ENCODE data around the gene CD2AP. TPM values are rescaled to one million over a fixed set of nuclear protein-coding genes. Genes with fewer than 3 reads are reported as not detected.

Gene CD2AP
- total RNA-seq, 1 donor from 2014 or later: 29.5 TPM

DNA sequence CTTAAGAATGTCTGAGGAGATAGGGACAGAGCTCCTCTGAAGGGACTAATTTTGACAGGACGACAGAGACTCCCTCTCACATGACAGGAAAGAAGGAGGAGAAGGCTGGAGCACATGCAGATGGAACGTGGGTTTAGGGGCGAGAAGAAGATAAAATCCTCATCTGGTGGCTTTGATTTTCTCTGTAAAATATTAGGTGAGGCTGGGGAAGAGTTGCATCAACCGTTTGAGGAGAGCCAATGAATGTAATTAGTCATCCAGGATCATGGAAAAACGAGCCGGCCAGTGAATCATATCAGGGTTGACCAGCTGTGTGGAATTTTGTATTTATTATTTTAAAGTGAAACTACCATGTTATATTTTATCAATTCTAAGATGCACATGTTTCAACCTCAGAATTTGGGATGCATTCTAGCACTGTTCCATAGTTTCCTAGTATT is 173.9 kb downstream of the CD2AP start:
- TF ChIP-seq, protein P1, sequence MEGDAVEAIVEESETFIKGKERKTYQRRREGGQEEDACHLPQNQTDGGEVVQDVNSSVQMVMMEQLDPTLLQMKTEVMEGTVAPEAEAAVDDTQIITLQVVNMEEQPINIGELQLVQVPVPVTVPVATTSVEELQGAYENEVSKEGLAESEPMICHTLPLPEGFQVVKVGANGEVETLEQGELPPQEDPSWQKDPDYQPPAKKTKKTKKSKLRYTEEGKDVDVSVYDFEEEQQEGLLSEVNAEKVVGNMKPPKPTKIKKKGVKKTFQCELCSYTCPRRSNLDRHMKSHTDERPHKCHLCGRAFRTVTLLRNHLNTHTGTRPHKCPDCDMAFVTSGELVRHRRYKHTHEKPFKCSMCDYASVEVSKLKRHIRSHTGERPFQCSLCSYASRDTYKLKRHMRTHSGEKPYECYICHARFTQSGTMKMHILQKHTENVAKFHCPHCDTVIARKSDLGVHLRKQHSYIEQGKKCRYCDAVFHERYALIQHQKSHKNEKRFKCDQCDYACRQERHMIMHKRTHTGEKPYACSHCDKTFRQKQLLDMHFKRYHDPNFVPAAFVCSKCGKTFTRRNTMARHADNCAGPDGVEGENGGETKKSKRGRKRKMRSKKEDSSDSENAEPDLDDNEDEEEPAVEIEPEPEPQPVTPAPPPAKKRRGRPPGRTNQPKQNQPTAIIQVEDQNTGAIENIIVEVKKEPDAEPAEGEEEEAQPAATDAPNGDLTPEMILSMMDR (conservative IDR thresholded peaks at IDR 0.05): no peak
- DNase-seq (ENCODE audit: extremely low spot score, unreplicated experiment): no peak

DNA sequence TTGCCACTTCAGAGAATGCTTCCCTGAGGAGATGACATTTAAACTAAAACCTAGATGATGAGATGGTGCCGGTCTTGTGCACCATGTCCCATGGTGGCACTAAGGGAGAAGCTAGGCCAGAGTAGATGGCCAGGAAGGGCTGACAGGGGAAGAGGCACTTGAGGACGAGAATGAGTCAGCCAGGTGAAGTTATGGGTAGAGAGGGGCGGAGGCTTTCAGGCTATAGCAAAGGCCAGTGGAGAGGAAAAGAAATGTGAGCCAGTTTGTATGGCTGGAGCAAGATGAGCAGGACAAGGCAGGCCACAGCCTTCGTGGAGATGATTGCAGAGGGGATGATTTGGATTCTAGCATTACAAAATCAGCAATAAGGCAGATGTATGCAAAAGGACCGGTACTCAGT is 176.1 kb downstream of the CD2AP start:
- DNase-seq (ENCODE audit: extremely low spot score, unreplicated experiment): no peak
- H3K4me1 Mint-ChIP-seq (ENCODE audit: unreplicated experiment): no peaks in the 10 kb centered on the region

More for the DNA sequence above, 173.9 kb downstream of the CD2AP start:
- H3K4me3 Mint-ChIP-seq: no peak overlapping the region
- no peaks in the 10 kb centered on the region for H3K36me3 Mint-ChIP-seq
- H3K9me3 Mint-ChIP-seq: no peaks in the 10 kb centered on the region
- no peaks in the 10 kb centered on the region for H3K4me1 Mint-ChIP-seq (ENCODE audit: unreplicated experiment)
- no peaks in the 10 kb centered on the region for H3K27me3 Mint-ChIP-seq
- H3K27ac Mint-ChIP-seq: no peak overlapping the region

GRCh38 chr6:47654255-47654654 is 176.7 kb downstream of the CD2AP start:
- Mint-ChIP-seq H3K27me3 (no peaks in the 10 kb centered on the region), H3K9me3 (no peaks in the 10 kb centered on the region), H3K36me3 (no peaks in the 10 kb centered on the region), H3K27ac (no peak overlapping the region), H3K4me1 (ENCODE audit: unreplicated experiment) (no peaks in the 10 kb centered on the region), H3K4me3 (no peak overlapping the region)
- no peak for DNase-seq (ENCODE audit: extremely low spot score, unreplicated experiment)
- TF ChIP-seq, protein P1 (conservative IDR thresholded peaks at IDR 0.05): no peak

More for the DNA sequence above, 176.1 kb downstream of the CD2AP start:
- no peaks in the 10 kb centered on the region for H3K36me3 Mint-ChIP-seq
- no peaks in the 10 kb centered on the region for H3K27me3 Mint-ChIP-seq
- TF ChIP-seq, protein P1 (conservative IDR thresholded peaks at IDR 0.05): no peak
- no peak overlapping the region for H3K4me3 Mint-ChIP-seq
- no peak overlapping the region for H3K27ac Mint-ChIP-seq
- no peaks in the 10 kb centered on the region for H3K9me3 Mint-ChIP-seq

- H3K27me3 Mint-ChIP-seq: no peaks in the 10 kb centered on the region
- H3K4me3 Mint-ChIP-seq: peak overlapping the region; percentile 53
- peak overlapping the region; percentile 34 for H3K27ac Mint-ChIP-seq
- H3K9me3 Mint-ChIP-seq: no peaks in the 10 kb centered on the region
- H3K4me1 Mint-ChIP-seq (ENCODE audit: unreplicated experiment): no peaks in the 10 kb centered on the region
- DNase-seq (ENCODE audit: extremely low spot score, unreplicated experiment): no peak
- TF ChIP-seq, protein P1 (conservative IDR thresholded peaks at IDR 0.05): no peak
- no peaks in the 10 kb centered on the region for H3K36me3 Mint-ChIP-seq
Observed at GRCh38 chr6:47655719-47656595, 178.4 kb downstream of the CD2AP start.

GRCh38 chr6:47661960-47662359 is 184.4 kb downstream of the CD2AP start:
- no peaks in the 10 kb centered on the region for H3K27me3 Mint-ChIP-seq
- TF ChIP-seq, protein P1 (conservative IDR thresholded peaks at IDR 0.05): no peak
- DNase-seq (ENCODE audit: extremely low spot score, unreplicated experiment): no peak
- no peaks in the 10 kb centered on the region for H3K36me3 Mint-ChIP-seq
- H3K4me3 Mint-ChIP-seq: no peak overlapping the region
- H3K9me3 Mint-ChIP-seq: no peaks in the 10 kb centered on the region
- H3K27ac Mint-ChIP-seq: no peak overlapping the region
- H3K4me1 Mint-ChIP-seq (ENCODE audit: unreplicated experiment): no peaks in the 10 kb centered on the region
